CD14-positive monocyte (primary cell): ENCODE measurements around the gene PCBP3. TPM values are rescaled to one million over a fixed set of nuclear protein-coding genes. Genes with fewer than 3 reads are reported as not detected.

ENCODE experiments used
- DNase-seq, 3 donors: peaks; one replicate each; pipeline ENCODE4 v3.0.0-alpha.2; 2011 to 2022
- H2AFZ ChIP-seq: 2 replicates; pipeline ENCODE4 v1.6.0; 2012; ENCODE audit warnings: mild to moderate bottlenecking, low read depth, low read length, inconsistent platforms; ENCODE audit not compliant: insufficient read depth, poor library complexity, severe bottlenecking
- H3K27ac ChIP-seq, 2 donors: 1 replicate in 1 of 2; 2 replicates in 1 of 2; pipeline ENCODE4 v1.5.1; 2012 to 2013; ENCODE audit warnings: low read length in 2 of 2, control low read depth in 1 of 2, inconsistent platforms in 1 of 2, low read depth in 1 of 2, mild to moderate bottlenecking in 1 of 2
- H3K27me3 ChIP-seq, 2 donors: one replicate each; pipeline versions ENCODE4 v1.6.0 to v1.6.1; 2011 to 2013; ENCODE audit warnings: low read length in 2 of 2; ENCODE audit not compliant: control insufficient read depth in 2 of 2, insufficient read depth in 2 of 2
- H3K36me3 ChIP-seq, 2 donors: replicated peaks in 1 of 2; 1 replicate in 1 of 2; 2 replicates in 1 of 2; pipeline versions ENCODE4 v1.5.1 to v1.6.1; 2012 to 2013; ENCODE audit warnings: low read length in 2 of 2, control low read depth in 1 of 2, inconsistent platforms in 1 of 2, mild to moderate bottlenecking in 1 of 2; ENCODE audit not compliant: insufficient read depth in 2 of 2, control insufficient read depth in 1 of 2
- H3K4me1 ChIP-seq, 2 donors: 1 replicate in 1 of 2; 2 replicates in 1 of 2; pipeline versions ENCODE4 v1.5.1 to v1.6.1; 2012 to 2013; ENCODE audit warnings: low read length in 2 of 2, control low read depth in 1 of 2, inconsistent platforms in 1 of 2, mild to moderate bottlenecking in 1 of 2, moderate library complexity in 1 of 2; ENCODE audit not compliant: insufficient read depth in 2 of 2, control insufficient read depth in 1 of 2
- H3K4me2 ChIP-seq: replicated peaks from 2 replicates; pipeline ENCODE3; 2012; ENCODE audit warnings: low read length, moderate library complexity, mild to moderate bottlenecking; ENCODE audit not compliant: poor library complexity, severe bottlenecking; ENCODE audit errors: extremely low read depth
- H3K4me3 ChIP-seq, 3 experiments: fragments of 200-600 bp in 1 of 3; sonication (generic) in 1 of 3; replicated peaks in 1 of 3; 1 replicate in 2 of 3; 2 replicates in 1 of 3; pipeline ENCODE4 v1.5.1; 2011 to 2013; ENCODE audit warnings: low read length in 3 of 3, mild to moderate bottlenecking in 3 of 3, control low read depth in 2 of 3, low read depth in 2 of 3, inconsistent platforms in 1 of 3, moderate library complexity in 1 of 3
- H3K79me2 ChIP-seq: 2 replicates; pipeline ENCODE4 v1.6.0; 2012; ENCODE audit warnings: mild to moderate bottlenecking, control low read depth, inconsistent platforms, low read length, moderate library complexity; ENCODE audit not compliant: insufficient read depth
- H3K9ac ChIP-seq: 2 replicates; pipeline ENCODE4 v1.6.0; 2017; ENCODE audit warnings: low read length, mild to moderate bottlenecking; ENCODE audit not compliant: insufficient read depth, poor library complexity, severe bottlenecking
- H3K9me3 ChIP-seq, 2 donors: replicated peaks in 1 of 2; 1 replicate in 1 of 2; 2 replicates in 1 of 2; pipeline versions ENCODE4 v1.5.1 to v1.6.1; 2012 to 2013; ENCODE audit warnings: low read length in 2 of 2, control low read depth in 1 of 2; ENCODE audit not compliant: control insufficient read depth in 1 of 2, insufficient read depth in 1 of 2
- H4K20me1 ChIP-seq: 2 replicates; pipeline ENCODE4 v1.6.0; 2012; ENCODE audit warnings: mild to moderate bottlenecking, low read length, control low read depth, moderate library complexity; ENCODE audit not compliant: insufficient read depth
- H3K27ac Mint-ChIP-seq, 7 donors: one replicate each; pipeline ENCODE4 v1.8.0; 2020; ENCODE audit warnings: mild to moderate bottlenecking in 7 of 7, mixed read lengths in 7 of 7, moderate library complexity in 6 of 7, inconsistent platforms in 2 of 7
- H3K27me3 Mint-ChIP-seq, 3 donors: one replicate each; pipeline ENCODE4 v1.8.0; 2021 to 2022; ENCODE audit warnings: low read depth in 3 of 3, mild to moderate bottlenecking in 3 of 3, mixed read lengths in 3 of 3, moderate library complexity in 3 of 3, inconsistent platforms in 1 of 3
- H3K36me3 Mint-ChIP-seq, 2 donors: one replicate each; pipeline ENCODE4 v1.8.0; 2020; ENCODE audit warnings: mixed read lengths in 2 of 2, inconsistent platforms in 1 of 2, mild to moderate bottlenecking in 1 of 2
- H3K4me1 Mint-ChIP-seq: one replicate; pipeline ENCODE4 v1.8.0; 2020; ENCODE audit warnings: mild to moderate bottlenecking, mixed read lengths
- H3K4me3 Mint-ChIP-seq, 2 donors: one replicate each; pipeline ENCODE4 v1.8.0; 2020; ENCODE audit warnings: mild to moderate bottlenecking in 2 of 2, mixed read lengths in 2 of 2, moderate library complexity in 1 of 2
- H3K9me3 Mint-ChIP-seq, 7 donors: one replicate each; pipeline ENCODE4 v1.8.0; 2020 to 2022; ENCODE audit warnings: mixed read lengths in 7 of 7, mild to moderate bottlenecking in 6 of 7, moderate library complexity in 6 of 7, inconsistent platforms in 2 of 7
- WGBS: methylation state at CpG from one replicate; pipeline ENCODE4 v1.1.5; 2013; ENCODE audit warnings: missing lambda C conversion rate; ENCODE audit not compliant: insufficient coverage; 5-methylcytosine and 5-hydroxymethylcytosine counted together
- intact Hi-C, 2 donors: fragments of 100-400 bp; cut with micrococcal nuclease; formaldehyde crosslinking; loops; one replicate each; pipeline versions ENCODE4 v1.15.0 to v1.15.1; 2023
- polyA plus RNA-seq, 3 donors: library from polyadenylated mRNA; depleted of rRNA in 1 of 3; unstranded in 2 of 3; stranded (reverse) in 1 of 3; fragments of 300-500 nt in 2 of 3; fragments of >200 nt in 1 of 3; fragmentation: Illumina TruSeq in 2 of 3; gene quantifications; 1 replicate in 2 of 3; 2 replicates in 1 of 3; pipeline ENCODE4 v1.2.3, GENCODE V29; 2012 to 2021
- TF ChIP-seq, protein P1 (sequence below): fragments of 200-600 bp; IDR thresholded peaks from one replicate; pipeline ENCODE4 v1.8.0; 2022; ENCODE audit warnings: antibody characterized with exemption, mild to moderate bottlenecking

Gene PCBP3
- polyA plus RNA-seq, 3 donors = 0.34 to 0.49 TPM; not detected in 1

DNA sequence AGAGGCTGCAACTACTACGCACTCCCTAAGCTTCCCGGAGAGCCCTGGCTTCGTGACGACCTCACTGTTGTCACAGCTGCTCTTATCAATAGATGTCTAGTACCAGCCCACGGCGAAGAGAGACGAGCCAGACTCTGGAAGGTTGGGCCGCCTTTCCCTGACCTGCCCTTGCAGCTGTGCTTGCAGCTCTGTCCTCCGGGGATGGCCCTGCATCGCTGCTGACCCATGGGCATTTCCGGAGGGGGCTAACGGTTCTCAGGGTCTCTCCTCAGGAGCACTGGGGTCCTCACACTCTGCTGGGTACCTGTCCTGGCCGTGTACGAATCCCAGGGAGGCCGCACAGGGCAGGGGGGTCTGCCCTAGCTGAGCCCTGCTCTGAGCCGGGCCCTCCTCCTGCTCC, 244.3 kb downstream of the PCBP3 start:
- H3K27ac ChIP-seq = no peak overlapping the region
- H3K79me2 ChIP-seq = no peaks in the 10 kb centered on the region
- peaks cover 32% of the 10 kb centered on the region for H3K4me1 Mint-ChIP-seq
- H3K4me2 ChIP-seq = no peak overlapping the region
- 93% methylated on average over 16 of the region's 16 CpGs for WGBS
- H2AFZ ChIP-seq = no peak overlapping the region
- no peak for DNase-seq
- H3K9ac ChIP-seq = no peak overlapping the region
- TF ChIP-seq, protein P1, sequence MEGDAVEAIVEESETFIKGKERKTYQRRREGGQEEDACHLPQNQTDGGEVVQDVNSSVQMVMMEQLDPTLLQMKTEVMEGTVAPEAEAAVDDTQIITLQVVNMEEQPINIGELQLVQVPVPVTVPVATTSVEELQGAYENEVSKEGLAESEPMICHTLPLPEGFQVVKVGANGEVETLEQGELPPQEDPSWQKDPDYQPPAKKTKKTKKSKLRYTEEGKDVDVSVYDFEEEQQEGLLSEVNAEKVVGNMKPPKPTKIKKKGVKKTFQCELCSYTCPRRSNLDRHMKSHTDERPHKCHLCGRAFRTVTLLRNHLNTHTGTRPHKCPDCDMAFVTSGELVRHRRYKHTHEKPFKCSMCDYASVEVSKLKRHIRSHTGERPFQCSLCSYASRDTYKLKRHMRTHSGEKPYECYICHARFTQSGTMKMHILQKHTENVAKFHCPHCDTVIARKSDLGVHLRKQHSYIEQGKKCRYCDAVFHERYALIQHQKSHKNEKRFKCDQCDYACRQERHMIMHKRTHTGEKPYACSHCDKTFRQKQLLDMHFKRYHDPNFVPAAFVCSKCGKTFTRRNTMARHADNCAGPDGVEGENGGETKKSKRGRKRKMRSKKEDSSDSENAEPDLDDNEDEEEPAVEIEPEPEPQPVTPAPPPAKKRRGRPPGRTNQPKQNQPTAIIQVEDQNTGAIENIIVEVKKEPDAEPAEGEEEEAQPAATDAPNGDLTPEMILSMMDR = no peak
- no peaks in the 10 kb centered on the region for H3K27me3 ChIP-seq
- no peak overlapping the region for H3K27ac Mint-ChIP-seq
- H3K36me3 Mint-ChIP-seq = no peaks in the 10 kb centered on the region
- H3K36me3 ChIP-seq = no peaks in the 10 kb centered on the region
- intact Hi-C loops = no loop called here
- H3K4me3 Mint-ChIP-seq = no peak overlapping the region
- no peak overlapping the region for H3K4me3 ChIP-seq
- H4K20me1 ChIP-seq = no peaks in the 10 kb centered on the region
- peaks cover 0 to 4% (median 0%) of the 10 kb centered on the region in 3 donors for H3K27me3 Mint-ChIP-seq
- no peaks in the 10 kb centered on the region for H3K9me3 ChIP-seq
- H3K9me3 Mint-ChIP-seq = no peaks in the 10 kb centered on the region
- H3K4me1 ChIP-seq = peaks cover 18 to 20% of the 10 kb centered on the region in 2 donors

DNA sequence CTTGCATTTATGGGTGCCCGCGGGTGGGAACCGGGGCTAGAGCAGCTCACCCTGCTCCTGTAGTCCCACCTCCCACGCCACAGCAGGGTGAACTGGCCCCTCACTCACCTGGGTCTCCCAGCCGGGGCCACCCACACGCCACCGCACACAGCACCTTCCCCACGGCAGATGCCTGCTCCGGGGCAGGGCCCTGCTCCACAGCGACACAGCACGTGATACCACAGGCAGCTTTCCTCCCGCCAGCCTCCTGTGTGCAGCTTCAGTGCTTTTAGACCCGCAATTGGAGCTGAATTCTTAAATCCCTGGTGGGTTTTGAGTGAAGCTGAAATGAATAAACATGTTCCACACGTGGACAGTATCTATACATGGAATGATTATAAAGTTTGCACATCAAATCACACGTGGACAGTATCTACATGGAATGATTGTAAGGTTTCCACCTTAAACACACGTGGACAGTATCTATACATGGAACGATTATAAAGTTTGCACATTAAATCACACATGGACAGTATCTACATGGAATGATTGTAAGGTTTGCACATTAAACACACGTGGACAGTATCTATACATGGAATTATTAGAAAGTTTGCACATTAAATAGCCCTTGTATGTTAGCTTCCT, 245.0 kb downstream of the PCBP3 start:
- no peak overlapping the region for H3K4me2 ChIP-seq
- no peak overlapping the region for H3K27ac ChIP-seq
- H4K20me1 ChIP-seq = no peaks in the 10 kb centered on the region
- no peak for DNase-seq
- Mint-ChIP-seq H3K9me3 (no peaks in the 10 kb centered on the region), H3K27ac (no peak overlapping the region), H3K27me3 (peaks cover 0 to 4% (median 0%) of the 10 kb centered on the region in 3 donors), H3K4me1 (peaks cover 36% of the 10 kb centered on the region), H3K36me3 (no peaks in the 10 kb centered on the region), H3K4me3 (no peak overlapping the region)
- no peak overlapping the region for H2AFZ ChIP-seq
- no peak overlapping the region for H3K4me3 ChIP-seq
- no peak overlapping the region for H3K9ac ChIP-seq
- H3K9me3 ChIP-seq = no peaks in the 10 kb centered on the region
- H3K79me2 ChIP-seq = no peaks in the 10 kb centered on the region
- intact Hi-C loops = no loop called here
- 91% methylated on average over 13 of the region's 18 CpGs for WGBS
- no peaks in the 10 kb centered on the region for H3K36me3 ChIP-seq
- peaks cover 21 to 22% of the 10 kb centered on the region in 2 donors for H3K4me1 ChIP-seq
- TF ChIP-seq, protein P1 = no peak
- no peaks in the 10 kb centered on the region for H3K27me3 ChIP-seq
